SK-N-SH (cell line): Measurements from ENCODE around the gene GALNT18. TPM values are rescaled to one million over a fixed set of nuclear protein-coding genes. Genes with fewer than 3 reads are reported as not detected.

ENCODE experiments used
- CTCF ChIA-PET: fragments of 300-600, 350-600 bp; formaldehyde crosslinking; extraction: SDS; loops from one replicate; lab custom pipeline; 2021; lab: Yijun Ruan, JAX
- POLR2A ChIA-PET: fragments of 350-600 bp; sonication (Branson Sonifier 250); formaldehyde crosslinking; extraction: SDS; loops from one replicate; lab custom pipeline; 2020; ENCODE audit warnings: antibody characterized with exemption, inconsistent platforms; lab: Yijun Ruan, JAX
- DNase-seq: peaks from one replicate; pipeline ENCODE4 v3.0.0; 2012
- H2AFZ ChIP-seq: fragments of 200-600 bp; sonication (generic); 2 replicates; pipeline ENCODE4 v1.8.1; 2016; ENCODE audit warnings: antibody characterized with exemption, mild to moderate bottlenecking, low read depth
- H3F3A ChIP-seq: fragments of 200-600 bp; sonication (generic); replicated peaks from 2 replicates; pipeline ENCODE3; 2016; ENCODE audit warnings: antibody characterized with exemption, mild to moderate bottlenecking; ENCODE audit not compliant: insufficient read depth
- H3K27ac ChIP-seq, 2 experiments: fragments of 200-500 bp in 1 of 2; fragments of 200-600 bp in 1 of 2; sonication (Bioruptor generic) in 1 of 2; sonication (generic), shearing (Covaris generic) in 1 of 2; 2 replicates each; pipeline versions ENCODE4 v1.5.1 to v1.6.1; 2014 to 2016; ENCODE audit warnings: low read depth in 2 of 2, inconsistent platforms in 1 of 2, low read length in 1 of 2, mild to moderate bottlenecking in 1 of 2, mixed read lengths in 1 of 2
- H3K27me3 ChIP-seq: fragments of 200-600 bp; sonication (generic), shearing (Covaris generic); 2 replicates; pipeline ENCODE4 v1.6.1; 2016; ENCODE audit warnings: mixed run types; ENCODE audit not compliant: insufficient read depth
- H3K36me3 ChIP-seq, 2 experiments: fragments of 200-500 bp in 1 of 2; fragments of 200-600 bp in 1 of 2; sonication (Bioruptor generic) in 1 of 2; sonication (generic) in 1 of 2; replicated peaks in 1 of 2; 2 replicates each; pipeline versions ENCODE3 to v1.5.1; 2014 to 2016; ENCODE audit warnings: low read length in 1 of 2, mild to moderate bottlenecking in 1 of 2; ENCODE audit not compliant: insufficient read depth in 2 of 2, control insufficient read depth in 1 of 2
- H3K4me1 ChIP-seq, 2 experiments: fragments of 200-500 bp in 1 of 2; fragments of 200-600 bp in 1 of 2; sonication (Bioruptor generic) in 1 of 2; sonication (generic), shearing (Covaris generic) in 1 of 2; 2 replicates each; pipeline versions ENCODE4 v1.5.1 to v1.6.1; 2014 to 2016; ENCODE audit warnings: low read depth in 1 of 2, low read length in 1 of 2, mixed run types in 1 of 2; ENCODE audit not compliant: insufficient read depth in 2 of 2, control insufficient read depth in 1 of 2
- H3K4me2 ChIP-seq: fragments of 200-600 bp; sonication (generic), shearing (Covaris generic); 2 replicates; pipeline ENCODE4 v1.6.1; 2017; ENCODE audit warnings: mixed run types
- H3K4me3 ChIP-seq, 2 experiments: fragments of 200-500 bp in 1 of 2; fragments of 200-600 bp in 1 of 2; sonication (Bioruptor generic) in 1 of 2; sonication (generic), shearing (Covaris generic) in 1 of 2; 2 replicates each; pipeline versions ENCODE4 v1.5.1 to v1.8.1; 2014 to 2016; ENCODE audit warnings: low read depth in 2 of 2, inconsistent platforms in 1 of 2, low read length in 1 of 2, mild to moderate bottlenecking in 1 of 2, mixed read lengths in 1 of 2, moderate library complexity in 1 of 2
- H3K79me2 ChIP-seq: fragments of 200-600 bp; sonication (generic); 2 replicates; pipeline ENCODE4 v1.8.1; 2017; ENCODE audit warnings: mild to moderate bottlenecking; ENCODE audit not compliant: insufficient read depth
- H3K9ac ChIP-seq: fragments of 200-600 bp; sonication (generic); 2 replicates; pipeline ENCODE4 v1.6.1; 2017; ENCODE audit warnings: mixed run types
- H3K9me2 ChIP-seq: fragments of 200-600 bp; sonication (generic); 2 replicates; pipeline ENCODE4 v1.6.1; 2017; ENCODE audit warnings: mixed run types
- H3K9me3 ChIP-seq: fragments of 200-600 bp; sonication (generic); 2 replicates; pipeline ENCODE4 v1.6.1; 2017; ENCODE audit warnings: mixed run types, mild to moderate bottlenecking, moderate library complexity
- H4K20me1 ChIP-seq: fragments of 200-600 bp; sonication (generic); 2 replicates; pipeline ENCODE4 v1.6.1; 2017; ENCODE audit warnings: mild to moderate bottlenecking, mixed run types; ENCODE audit not compliant: insufficient read depth
- FOXM1 ChIP-seq: IDR thresholded peaks from 2 replicates; pipeline ENCODE4 v1.4.0; 2012; ENCODE audit warnings: low read depth, mild to moderate bottlenecking
- MEF2A ChIP-seq: IDR thresholded peaks from 2 replicates; pipeline ENCODE4 v1.4.0; 2012; ENCODE audit warnings: low read depth, borderline replicate concordance
- RCOR1 ChIP-seq: fragments of 150-350 bp; IDR thresholded peaks from 2 replicates; pipeline ENCODE4 v1.6.1; 2017; ENCODE audit warnings: antibody characterized with exemption, low read length
- RXRA ChIP-seq: IDR thresholded peaks from 2 replicates; pipeline ENCODE4 v1.4.0; 2012; ENCODE audit warnings: low read depth, mild to moderate bottlenecking, borderline replicate concordance
- SIN3A ChIP-seq: IDR thresholded peaks from 2 replicates; pipeline ENCODE4 v1.6.1; 2012; ENCODE audit warnings: low read depth, mild to moderate bottlenecking, low read length, moderate library complexity, borderline replicate concordance
- SMC3 ChIP-seq: IDR thresholded peaks from 2 replicates; pipeline ENCODE4 v1.6.1; 2012; ENCODE audit warnings: low read depth, low read length, improper control_type of control experiment
- YY1 ChIP-seq: IDR thresholded peaks from 2 replicates; pipeline ENCODE4 v1.4.0; 2012; ENCODE audit warnings: low read depth, mild to moderate bottlenecking
- WGBS: methylation state at CpG from one replicate; pipeline ENCODE4 v1.1.6; 2017; ENCODE audit warnings: low lambda C conversion rate; 5-methylcytosine and 5-hydroxymethylcytosine counted together
- polyA plus RNA-seq, 3 experiments: library from polyadenylated mRNA; depleted of rRNA; stranded (reverse); fragments of >200 nt; gene quantifications; 2 replicates each; pipeline ENCODE4 v1.2.3, GENCODE V29; 2012
- TF ChIP-seq, protein P1 (sequence below): fragments of 150-350 bp; IDR thresholded peaks from 2 replicates; pipeline ENCODE4 v1.6.1; 2016; ENCODE audit warnings: mild to moderate bottlenecking, low read depth, low read length
- TF ChIP-seq, protein P2 (sequence below): IDR thresholded peaks from 2 replicates; pipeline ENCODE4 v1.4.0; 2012; ENCODE audit warnings: low read depth, borderline replicate concordance
- TF ChIP-seq, protein P3 (sequence below): IDR thresholded peaks from 2 replicates; pipeline ENCODE4 v1.4.0; 2012; ENCODE audit warnings: low read depth, borderline replicate concordance
- TF ChIP-seq, protein P4 (sequence below): IDR thresholded peaks from 2 replicates; pipeline ENCODE4 v1.6.1; 2012; ENCODE audit warnings: mild to moderate bottlenecking, low read depth, low read length, moderate library complexity

Gene GALNT18
- polyA plus RNA-seq, 1 of the 3 experiments (the other 2 are of a cell fraction) = 0.64 TPM

DNA sequence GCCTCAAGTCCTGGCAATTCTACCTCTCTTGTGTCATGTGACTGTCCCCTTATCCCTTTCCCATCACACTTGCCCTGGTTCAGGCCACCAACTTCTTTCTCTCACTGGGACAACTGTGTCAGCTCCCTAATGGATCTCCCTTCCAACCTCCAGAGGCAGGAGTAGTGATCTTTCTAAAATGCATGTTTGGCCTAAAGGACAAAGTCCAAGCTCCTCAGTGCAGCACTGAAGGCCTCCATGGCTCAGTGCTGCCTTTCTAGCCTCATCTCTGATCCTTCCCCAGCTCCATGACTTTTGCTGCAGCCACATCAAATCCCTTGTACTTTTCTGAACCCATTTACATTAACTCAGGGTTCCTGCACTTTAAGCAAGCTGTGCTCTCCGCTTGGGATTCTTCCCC, 349.6 kb downstream of the GALNT18 start:
- Histone ChIP-seq H2AFZ (no peak overlapping the region), H3K27ac (no peak overlapping the region), H3K9me3 (no peaks in the 10 kb centered on the region), H3K27me3 (no peaks in the 10 kb centered on the region), H4K20me1 (no peaks in the 10 kb centered on the region)
- 61% methylated on average over 1 of the region's 1 CpG for WGBS
- TF ChIP-seq SIN3A = no peak
- no peak for TF ChIP-seq SMC3
- TF ChIP-seq, protein P1, sequence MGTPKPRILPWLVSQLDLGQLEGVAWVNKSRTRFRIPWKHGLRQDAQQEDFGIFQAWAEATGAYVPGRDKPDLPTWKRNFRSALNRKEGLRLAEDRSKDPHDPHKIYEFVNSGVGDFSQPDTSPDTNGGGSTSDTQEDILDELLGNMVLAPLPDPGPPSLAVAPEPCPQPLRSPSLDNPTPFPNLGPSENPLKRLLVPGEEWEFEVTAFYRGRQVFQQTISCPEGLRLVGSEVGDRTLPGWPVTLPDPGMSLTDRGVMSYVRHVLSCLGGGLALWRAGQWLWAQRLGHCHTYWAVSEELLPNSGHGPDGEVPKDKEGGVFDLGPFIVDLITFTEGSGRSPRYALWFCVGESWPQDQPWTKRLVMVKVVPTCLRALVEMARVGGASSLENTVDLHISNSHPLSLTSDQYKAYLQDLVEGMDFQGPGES = no peak
- TF ChIP-seq YY1 = no peak
- no peak for TF ChIP-seq RCOR1
- TF ChIP-seq, protein P2, sequence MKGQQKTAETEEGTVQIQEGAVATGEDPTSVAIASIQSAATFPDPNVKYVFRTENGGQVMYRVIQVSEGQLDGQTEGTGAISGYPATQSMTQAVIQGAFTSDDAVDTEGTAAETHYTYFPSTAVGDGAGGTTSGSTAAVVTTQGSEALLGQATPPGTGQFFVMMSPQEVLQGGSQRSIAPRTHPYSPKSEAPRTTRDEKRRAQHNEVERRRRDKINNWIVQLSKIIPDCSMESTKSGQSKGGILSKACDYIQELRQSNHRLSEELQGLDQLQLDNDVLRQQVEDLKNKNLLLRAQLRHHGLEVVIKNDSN = no peak
- TF ChIP-seq MEF2A = no peak
- TF ChIP-seq, protein P3, sequence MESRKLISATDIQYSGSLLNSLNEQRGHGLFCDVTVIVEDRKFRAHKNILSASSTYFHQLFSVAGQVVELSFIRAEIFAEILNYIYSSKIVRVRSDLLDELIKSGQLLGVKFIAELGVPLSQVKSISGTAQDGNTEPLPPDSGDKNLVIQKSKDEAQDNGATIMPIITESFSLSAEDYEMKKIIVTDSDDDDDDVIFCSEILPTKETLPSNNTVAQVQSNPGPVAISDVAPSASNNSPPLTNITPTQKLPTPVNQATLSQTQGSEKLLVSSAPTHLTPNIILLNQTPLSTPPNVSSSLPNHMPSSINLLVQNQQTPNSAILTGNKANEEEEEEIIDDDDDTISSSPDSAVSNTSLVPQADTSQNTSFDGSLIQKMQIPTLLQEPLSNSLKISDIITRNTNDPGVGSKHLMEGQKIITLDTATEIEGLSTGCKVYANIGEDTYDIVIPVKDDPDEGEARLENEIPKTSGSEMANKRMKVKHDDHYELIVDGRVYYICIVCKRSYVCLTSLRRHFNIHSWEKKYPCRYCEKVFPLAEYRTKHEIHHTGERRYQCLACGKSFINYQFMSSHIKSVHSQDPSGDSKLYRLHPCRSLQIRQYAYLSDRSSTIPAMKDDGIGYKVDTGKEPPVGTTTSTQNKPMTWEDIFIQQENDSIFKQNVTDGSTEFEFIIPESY = no peak
- no peak for TF ChIP-seq RXRA
- TF ChIP-seq FOXM1 = no peak
- TF ChIP-seq, protein P4, sequence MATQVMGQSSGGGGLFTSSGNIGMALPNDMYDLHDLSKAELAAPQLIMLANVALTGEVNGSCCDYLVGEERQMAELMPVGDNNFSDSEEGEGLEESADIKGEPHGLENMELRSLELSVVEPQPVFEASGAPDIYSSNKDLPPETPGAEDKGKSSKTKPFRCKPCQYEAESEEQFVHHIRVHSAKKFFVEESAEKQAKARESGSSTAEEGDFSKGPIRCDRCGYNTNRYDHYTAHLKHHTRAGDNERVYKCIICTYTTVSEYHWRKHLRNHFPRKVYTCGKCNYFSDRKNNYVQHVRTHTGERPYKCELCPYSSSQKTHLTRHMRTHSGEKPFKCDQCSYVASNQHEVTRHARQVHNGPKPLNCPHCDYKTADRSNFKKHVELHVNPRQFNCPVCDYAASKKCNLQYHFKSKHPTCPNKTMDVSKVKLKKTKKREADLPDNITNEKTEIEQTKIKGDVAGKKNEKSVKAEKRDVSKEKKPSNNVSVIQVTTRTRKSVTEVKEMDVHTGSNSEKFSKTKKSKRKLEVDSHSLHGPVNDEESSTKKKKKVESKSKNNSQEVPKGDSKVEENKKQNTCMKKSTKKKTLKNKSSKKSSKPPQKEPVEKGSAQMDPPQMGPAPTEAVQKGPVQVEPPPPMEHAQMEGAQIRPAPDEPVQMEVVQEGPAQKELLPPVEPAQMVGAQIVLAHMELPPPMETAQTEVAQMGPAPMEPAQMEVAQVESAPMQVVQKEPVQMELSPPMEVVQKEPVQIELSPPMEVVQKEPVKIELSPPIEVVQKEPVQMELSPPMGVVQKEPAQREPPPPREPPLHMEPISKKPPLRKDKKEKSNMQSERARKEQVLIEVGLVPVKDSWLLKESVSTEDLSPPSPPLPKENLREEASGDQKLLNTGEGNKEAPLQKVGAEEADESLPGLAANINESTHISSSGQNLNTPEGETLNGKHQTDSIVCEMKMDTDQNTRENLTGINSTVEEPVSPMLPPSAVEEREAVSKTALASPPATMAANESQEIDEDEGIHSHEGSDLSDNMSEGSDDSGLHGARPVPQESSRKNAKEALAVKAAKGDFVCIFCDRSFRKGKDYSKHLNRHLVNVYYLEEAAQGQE = no peak
- TF ChIP-seq, all 33 proteins: peak for 0
- Histone ChIP-seq H3K4me2 (no peak overlapping the region), H3K9me2 (no peaks in the 10 kb centered on the region), H3K9ac (no peak overlapping the region), H3K4me3 (no peak overlapping the region), H3F3A (no peaks in the 10 kb centered on the region), H3K36me3 (no peaks in the 10 kb centered on the region), H3K79me2 (no peaks in the 10 kb centered on the region), H3K4me1 (no peaks in the 10 kb centered on the region; a peak in 1 of 4 replicates)
- DNase-seq = no peak
- ChIA-PET CTCF (interaction anchor here (1.1 kb wide), 1 partner anchor 26 kb away, joined by 3 read pairs; no protein-coding TSS in a partner anchor), POLR2A (no interaction called here)
